IMR-90 (cell line): ENCODE results near the gene WRAP53. TPM values are rescaled to one million over a fixed set of nuclear protein-coding genes. Genes with fewer than 3 reads are reported as not detected.

ENCODE experiments used
- ATAC-seq: fragments of 200-7000 bp; cut with Tn5 transposase; 2 replicates; pipeline ENCODE4 v1.9.1; 2020; ENCODE audit warnings: low read depth, mild to moderate bottlenecking, moderate library complexity
- BruUV-seq: library from RNA; stranded (reverse); fragments of 400-500 nt; replicated peaks from 2 replicates; lab custom pipeline; 2021; lab: Mats Ljungman, UMichigan
- CTCF ChIA-PET: fragments of 300-600 bp; formaldehyde crosslinking; extraction: SDS; loops from one replicate; lab custom pipeline; 2021; ENCODE audit warnings: antibody characterized with exemption; lab: Yijun Ruan, JAX
- POLR2A ChIA-PET: fragments of 300-600 bp; sonication (Branson Sonifier 250); formaldehyde crosslinking; loops from one replicate; lab custom pipeline; 2022; ENCODE audit warnings: antibody characterized with exemption; ENCODE audit not compliant: unreplicated experiment; lab: Charles Lee
- DNase-seq: peaks from one replicate; pipeline ENCODE4 v3.0.0; 2013
- H2AFZ ChIP-seq: replicated peaks from 2 replicates; pipeline ENCODE3; 2013; ENCODE audit warnings: low read length, mild to moderate bottlenecking; ENCODE audit not compliant: poor library complexity
- H2AK5ac ChIP-seq: 2 replicates; pipeline ENCODE4 v1.6.1; 2013; ENCODE audit warnings: low read depth, low read length, inconsistent platforms
- H2AK9ac ChIP-seq: replicated peaks from 2 replicates; pipeline ENCODE3; 2013; ENCODE audit warnings: mild to moderate bottlenecking, low read depth, low read length, moderate library complexity; ENCODE audit not compliant: poor library complexity
- H2BK120ac ChIP-seq: 2 replicates; pipeline ENCODE4 v1.6.1; 2013; ENCODE audit warnings: low read depth, low read length, inconsistent platforms
- H2BK15ac ChIP-seq: 3 replicates; pipeline ENCODE4 v1.6.1; 2013; ENCODE audit warnings: low read depth, low read length, inconsistent platforms
- H2BK20ac ChIP-seq: 2 replicates; pipeline ENCODE4 v1.6.1; 2013; ENCODE audit warnings: low read depth, mild to moderate bottlenecking, inconsistent platforms, low read length, moderate library complexity
- H2BK5ac ChIP-seq: 2 replicates; pipeline ENCODE4 v1.6.1; 2013; ENCODE audit warnings: mild to moderate bottlenecking, low read depth, low read length, inconsistent platforms; ENCODE audit not compliant: poor library complexity, severe bottlenecking
- H3K14ac ChIP-seq: replicated peaks from 2 replicates; pipeline ENCODE4 v1.6.1; 2013; ENCODE audit warnings: low read depth, low read length, inconsistent platforms
- H3K18ac ChIP-seq: 2 replicates; pipeline ENCODE4 v1.6.1; 2013; ENCODE audit warnings: low read depth, low read length, control low read depth
- H3K23ac ChIP-seq: 2 replicates; pipeline ENCODE4 v1.6.1; 2013; ENCODE audit warnings: low read depth, low read length, inconsistent platforms
- H3K27ac ChIP-seq: 2 replicates; pipeline ENCODE4 v1.5.1; 2013; ENCODE audit warnings: mild to moderate bottlenecking, control low read depth, low read length; ENCODE audit not compliant: insufficient read depth
- H3K27me3 ChIP-seq: 2 replicates; pipeline ENCODE4 v1.6.1; 2013; ENCODE audit warnings: low read length; ENCODE audit not compliant: control insufficient read depth, insufficient read depth
- H3K36me3 ChIP-seq: 2 replicates; pipeline ENCODE4 v1.6.1; 2013; ENCODE audit warnings: low read length, mixed read lengths; ENCODE audit not compliant: control insufficient read depth, insufficient read depth
- H3K4ac ChIP-seq: 2 replicates; pipeline ENCODE4 v1.6.1; 2013; ENCODE audit warnings: low read depth, low read length, inconsistent platforms
- H3K4me1 ChIP-seq: 2 replicates; pipeline ENCODE4 v1.6.1; 2013; ENCODE audit warnings: low read length, mixed read lengths; ENCODE audit not compliant: control insufficient read depth, insufficient read depth
- H3K4me2 ChIP-seq: 2 replicates; pipeline ENCODE4 v1.6.1; 2013; ENCODE audit warnings: low read depth, mild to moderate bottlenecking, control low read depth, low read length, moderate library complexity
- H3K4me3 ChIP-seq: 2 replicates; pipeline ENCODE4 v1.5.1; 2013; ENCODE audit warnings: low read depth, mild to moderate bottlenecking, control low read depth, low read length, moderate library complexity; ENCODE audit not compliant: insufficient read depth
- H3K56ac ChIP-seq: 2 replicates; pipeline ENCODE4 v1.6.1; 2013; ENCODE audit warnings: low read length, inconsistent platforms; ENCODE audit not compliant: insufficient read depth; ENCODE audit errors: extremely low read depth
- H3K79me1 ChIP-seq, 2 experiments: 2 replicates each; pipeline ENCODE4 v1.6.1; 2013; ENCODE audit warnings: low read length in 2 of 2, inconsistent platforms in 1 of 2, low read depth in 1 of 2
- H3K9ac ChIP-seq: 2 replicates; pipeline ENCODE4 v1.6.1; 2013; ENCODE audit warnings: low read depth, low read length, control low read depth
- H3K9me1 ChIP-seq: 2 replicates; pipeline ENCODE4 v1.6.1; 2013; ENCODE audit warnings: low read length, inconsistent platforms; ENCODE audit not compliant: insufficient read depth
- H3K9me3 ChIP-seq: 2 replicates; pipeline ENCODE4 v1.6.1; 2013; ENCODE audit warnings: low read length; ENCODE audit not compliant: control insufficient read depth, insufficient read depth
- H4K20me1 ChIP-seq: 2 replicates; pipeline ENCODE4 v1.6.1; 2013; ENCODE audit warnings: low read length, inconsistent platforms; ENCODE audit not compliant: insufficient read depth
- H4K5ac ChIP-seq: 2 replicates; pipeline ENCODE4 v1.6.1; 2013; ENCODE audit warnings: mild to moderate bottlenecking, low read depth, low read length, control low read depth
- H4K8ac ChIP-seq, 2 experiments: 2 replicates each; pipeline ENCODE4 v1.6.1; 2013; ENCODE audit warnings: low read depth in 2 of 2, low read length in 2 of 2, control low read depth in 1 of 2, inconsistent platforms in 1 of 2
- H4K91ac ChIP-seq: 2 replicates; pipeline ENCODE4 v1.6.1; 2013; ENCODE audit warnings: low read depth, low read length, inconsistent platforms; ENCODE audit not compliant: insufficient read depth
- BHLHE40 ChIP-seq: fragments of 150-350 bp; IDR thresholded peaks from 2 replicates; pipeline ENCODE4 v1.6.1; 2016; ENCODE audit warnings: mild to moderate bottlenecking, low read depth, low read length
- CEBPB ChIP-seq: IDR thresholded peaks from 2 replicates; pipeline ENCODE4 v1.6.1; 2012; ENCODE audit warnings: low read depth, low read length, improper control_type of control experiment
- FOS ChIP-seq: fragments of 150-350 bp; IDR thresholded peaks from 2 replicates; pipeline ENCODE4 v1.6.1; 2016; ENCODE audit warnings: low read depth, low read length
- MAFK ChIP-seq: IDR thresholded peaks from 2 replicates; pipeline ENCODE4 v1.6.1; 2012; ENCODE audit warnings: low read depth, low read length, improper control_type of control experiment
- MAZ ChIP-seq: IDR thresholded peaks from 2 replicates; pipeline ENCODE4 v1.6.1; 2012; ENCODE audit warnings: low read depth, mild to moderate bottlenecking, low read length, improper control_type of control experiment, moderate library complexity, borderline replicate concordance
- MXI1 ChIP-seq: IDR thresholded peaks from 2 replicates; pipeline ENCODE4 v1.6.1; 2012; ENCODE audit warnings: low read depth, mild to moderate bottlenecking, low read length, moderate library complexity, borderline replicate concordance
- NFE2L2 ChIP-seq: fragments of 150-350 bp; IDR thresholded peaks from 2 replicates; pipeline ENCODE4 v1.6.1; 2016; ENCODE audit warnings: low read depth, mild to moderate bottlenecking, low read length
- POLR2A ChIP-seq: IDR thresholded peaks from 2 replicates; pipeline ENCODE4 v1.6.1; 2012; ENCODE audit warnings: mild to moderate bottlenecking, low read depth, low read length
- RCOR1 ChIP-seq: IDR thresholded peaks from 2 replicates; pipeline ENCODE4 v1.6.1; 2012; ENCODE audit warnings: mild to moderate bottlenecking, low read length, improper control_type of control experiment; ENCODE audit not compliant: insufficient replicate concordance
- RFX5 ChIP-seq: IDR thresholded peaks from 2 replicates; pipeline ENCODE4 v1.8.0; 2012; ENCODE audit warnings: low read depth, mild to moderate bottlenecking, low read length, moderate library complexity
- SMC3 ChIP-seq: fragments of 150-350 bp; IDR thresholded peaks from 2 replicates; pipeline ENCODE4 v1.6.1; 2016; ENCODE audit warnings: low read depth, mild to moderate bottlenecking, antibody characterized with exemption, low read length, moderate library complexity
- WGBS, 2 experiments: methylation state at CpG; one replicate each; pipeline versions ENCODE4 v1.1.5 to v1.1.7; 2013; ENCODE audit warnings: missing lambda C conversion rate in 2 of 2; ENCODE audit not compliant: insufficient read length in 1 of 2; ENCODE audit errors: extremely low coverage in 2 of 2; 5-methylcytosine and 5-hydroxymethylcytosine counted together
- dilution Hi-C: fragments of 300-500 bp; cut with HindIII; formaldehyde crosslinking; loops from one replicate; pipeline ENCODE4 v1.14.3; 2018; ENCODE audit warnings: low sequenced_read_pairs; ENCODE audit not compliant: unreplicated experiment
- in situ Hi-C: fragments of 300-500 bp; cut with MboI; formaldehyde crosslinking; loops from 3 replicates; pipeline ENCODE4 v1.14.3; 2019; ENCODE audit warnings: low sequenced_read_pairs, inconsistent platforms, mixed read lengths
- intact Hi-C: fragments of 100-400 bp; cut with micrococcal nuclease; formaldehyde crosslinking; loops from 2 replicates; pipeline ENCODE4 v1.10.0; 2022
- polyA plus RNA-seq, 3 experiments: library from polyadenylated mRNA; depleted of rRNA; stranded (reverse); fragments of >200 nt; gene quantifications; 2 replicates each; pipeline ENCODE4 v1.2.3, GENCODE V29; 2012; ENCODE audit warnings: low replicate concordance in 1 of 3
- total RNA-seq: library from RNA; depleted of rRNA; stranded (reverse); fragments of >200 nt; gene quantifications from 2 replicates; pipeline ENCODE4 v1.2.3, GENCODE V29; 2012
- TF ChIP-seq, protein P1 (sequence below): conservative IDR thresholded peaks from 2 replicates; pipeline ENCODE4 v1.5.1; 2012; ENCODE audit warnings: mild to moderate bottlenecking, low read depth, low read length, improper control_type of control experiment
- TF ChIP-seq, protein P2 (sequence below): fragments of 150-350 bp; IDR thresholded peaks from 2 replicates; pipeline ENCODE4 v1.6.1; 2016; ENCODE audit warnings: low read depth, mild to moderate bottlenecking, low read length, moderate library complexity, borderline replicate concordance
- TF ChIP-seq, protein P3 (sequence below): fragments of 150-350 bp; IDR thresholded peaks from 2 replicates; pipeline ENCODE4 v1.6.1; 2017; ENCODE audit warnings: mild to moderate bottlenecking, antibody characterized with exemption, low read length, low read depth

Gene WRAP53
- total and polyA plus RNA-seq, 2 of the 4 experiments (the other 2 are of a cell fraction), result 6.6 to 9.5 TPM

DNA sequence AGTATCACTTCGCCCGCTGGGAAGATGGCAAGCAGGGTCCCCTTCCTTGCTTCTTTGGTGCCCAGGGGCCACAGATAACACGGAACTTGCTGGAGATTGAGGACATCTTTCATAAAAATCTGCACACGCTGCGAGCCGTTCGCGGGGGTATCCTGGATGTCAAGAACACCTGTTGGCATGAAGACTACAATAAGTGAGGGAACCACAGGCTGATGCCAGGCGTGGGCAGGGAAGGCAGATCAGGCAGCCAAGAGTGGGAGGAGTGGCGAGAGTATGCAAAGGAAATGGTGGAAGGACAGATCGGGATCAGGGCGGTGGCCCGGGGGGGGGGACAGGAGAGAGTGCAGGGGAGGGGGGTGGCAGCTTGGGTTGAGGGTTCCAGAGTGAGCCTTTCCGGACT is 51.5 kb downstream of the WRAP53 start:
- Histone ChIP-seq H3K79me1 (no peaks in the 10 kb centered on the region), H3K18ac (no peak overlapping the region), H3K56ac (no peak overlapping the region), H3K4me3 (no peak overlapping the region), H3K9me3 (no peaks in the 10 kb centered on the region), H3K4ac (no peak overlapping the region), H3K14ac (no peak overlapping the region), H3K9ac (no peak overlapping the region), H4K91ac (no peak overlapping the region), H2BK15ac (no peak overlapping the region), H3K23ac (no peak overlapping the region), H2BK120ac (no peak overlapping the region), H4K8ac (no peak overlapping the region), H4K20me1 (no peaks in the 10 kb centered on the region), H2BK20ac (no peak overlapping the region), H4K5ac (no peak overlapping the region), H2AFZ (no peak overlapping the region), H2AK9ac (no peak overlapping the region), H2BK5ac (no peak overlapping the region), H3K9me1 (no peaks in the 10 kb centered on the region), H3K27ac (no peak overlapping the region), H2AK5ac (no peak overlapping the region), H3K36me3 (no peaks in the 10 kb centered on the region), H3K4me2 (no peak overlapping the region), H3K27me3 (peaks cover 44% of the 10 kb centered on the region), H3K4me1 (peaks cover 5% of the 10 kb centered on the region; the same call in 1 of the 2 replicates)
- no peak for TF ChIP-seq MXI1
- TF ChIP-seq CEBPB, result no peak
- TF ChIP-seq, protein P1, sequence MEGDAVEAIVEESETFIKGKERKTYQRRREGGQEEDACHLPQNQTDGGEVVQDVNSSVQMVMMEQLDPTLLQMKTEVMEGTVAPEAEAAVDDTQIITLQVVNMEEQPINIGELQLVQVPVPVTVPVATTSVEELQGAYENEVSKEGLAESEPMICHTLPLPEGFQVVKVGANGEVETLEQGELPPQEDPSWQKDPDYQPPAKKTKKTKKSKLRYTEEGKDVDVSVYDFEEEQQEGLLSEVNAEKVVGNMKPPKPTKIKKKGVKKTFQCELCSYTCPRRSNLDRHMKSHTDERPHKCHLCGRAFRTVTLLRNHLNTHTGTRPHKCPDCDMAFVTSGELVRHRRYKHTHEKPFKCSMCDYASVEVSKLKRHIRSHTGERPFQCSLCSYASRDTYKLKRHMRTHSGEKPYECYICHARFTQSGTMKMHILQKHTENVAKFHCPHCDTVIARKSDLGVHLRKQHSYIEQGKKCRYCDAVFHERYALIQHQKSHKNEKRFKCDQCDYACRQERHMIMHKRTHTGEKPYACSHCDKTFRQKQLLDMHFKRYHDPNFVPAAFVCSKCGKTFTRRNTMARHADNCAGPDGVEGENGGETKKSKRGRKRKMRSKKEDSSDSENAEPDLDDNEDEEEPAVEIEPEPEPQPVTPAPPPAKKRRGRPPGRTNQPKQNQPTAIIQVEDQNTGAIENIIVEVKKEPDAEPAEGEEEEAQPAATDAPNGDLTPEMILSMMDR, result no peak
- TF ChIP-seq MAFK, result no peak
- TF ChIP-seq RFX5, result no peak
- no peak for TF ChIP-seq FOS
- no peak for TF ChIP-seq SMC3
- TF ChIP-seq RCOR1, result no peak
- TF ChIP-seq, protein P2, sequence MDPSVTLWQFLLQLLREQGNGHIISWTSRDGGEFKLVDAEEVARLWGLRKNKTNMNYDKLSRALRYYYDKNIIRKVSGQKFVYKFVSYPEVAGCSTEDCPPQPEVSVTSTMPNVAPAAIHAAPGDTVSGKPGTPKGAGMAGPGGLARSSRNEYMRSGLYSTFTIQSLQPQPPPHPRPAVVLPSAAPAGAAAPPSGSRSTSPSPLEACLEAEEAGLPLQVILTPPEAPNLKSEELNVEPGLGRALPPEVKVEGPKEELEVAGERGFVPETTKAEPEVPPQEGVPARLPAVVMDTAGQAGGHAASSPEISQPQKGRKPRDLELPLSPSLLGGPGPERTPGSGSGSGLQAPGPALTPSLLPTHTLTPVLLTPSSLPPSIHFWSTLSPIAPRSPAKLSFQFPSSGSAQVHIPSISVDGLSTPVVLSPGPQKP, result no peak
- TF ChIP-seq, protein P3, sequence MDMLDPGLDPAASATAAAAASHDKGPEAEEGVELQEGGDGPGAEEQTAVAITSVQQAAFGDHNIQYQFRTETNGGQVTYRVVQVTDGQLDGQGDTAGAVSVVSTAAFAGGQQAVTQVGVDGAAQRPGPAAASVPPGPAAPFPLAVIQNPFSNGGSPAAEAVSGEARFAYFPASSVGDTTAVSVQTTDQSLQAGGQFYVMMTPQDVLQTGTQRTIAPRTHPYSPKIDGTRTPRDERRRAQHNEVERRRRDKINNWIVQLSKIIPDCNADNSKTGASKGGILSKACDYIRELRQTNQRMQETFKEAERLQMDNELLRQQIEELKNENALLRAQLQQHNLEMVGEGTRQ, result no peak
- no peak for TF ChIP-seq MAZ
- no peak for TF ChIP-seq BHLHE40
- TF ChIP-seq NFE2L2, result no peak
- no peak for TF ChIP-seq POLR2A
- WGBS, 2 experiments, result 94% methylated on average over 6 of the region's 14 CpGs; no CpG with 5 or more reads in 1 of the 2 experiments
- BruUV-seq, result no TSS peak
- ChIA-PET CTCF (no interaction called here), POLR2A (no interaction called here)
- dilution Hi-C loops (no loop called here), in situ Hi-C loops (loop anchor here (5.0 to 25.0 kb wide), 3 partner anchors 43 to 248 kb away; no protein-coding TSS in a partner anchor), intact Hi-C loops (loop anchor here (5.0 kb wide), 1 partner anchor 158 kb away; no protein-coding TSS in a partner anchor)
- DNase-seq, result no peak
- no peak for ATAC-seq
